ENCODE data around the gene MAZ.
A peak's percentile ranks its signal among the peaks of the same experiment; 100 is the strongest.

Gene MAZ

DNA sequence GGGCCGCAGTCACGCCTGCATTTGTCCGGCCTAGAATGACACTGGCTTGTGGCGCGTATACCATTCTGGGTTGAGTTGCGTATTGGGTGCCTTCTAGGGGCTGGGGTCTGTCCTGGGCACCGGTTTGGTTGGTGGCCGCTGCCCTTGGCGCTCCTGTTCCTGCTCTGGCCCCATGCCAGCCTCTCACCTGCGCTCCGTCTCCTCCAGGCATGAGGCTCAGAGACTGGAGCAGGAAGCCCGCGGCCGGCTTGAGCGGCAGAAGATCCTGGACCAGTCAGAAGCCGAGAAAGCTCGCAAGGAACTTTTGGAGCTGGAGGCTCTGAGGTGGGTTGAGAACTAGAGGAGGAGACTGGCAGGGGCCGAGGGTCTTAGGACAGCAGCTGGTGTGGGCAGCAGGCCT lies 39.3 kb downstream of the MAZ start:
- TF ChIP-seq, protein P1, sequence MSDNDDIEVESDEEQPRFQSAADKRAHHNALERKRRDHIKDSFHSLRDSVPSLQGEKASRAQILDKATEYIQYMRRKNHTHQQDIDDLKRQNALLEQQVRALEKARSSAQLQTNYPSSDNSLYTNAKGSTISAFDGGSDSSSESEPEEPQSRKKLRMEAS (IDR thresholded peaks at IDR 0.05) = no peak
- no peak for TF ChIP-seq TAF1 (IDR thresholded peaks at IDR 0.05; ENCODE audit: low read depth)
- TF ChIP-seq CEBPB (IDR thresholded peaks at IDR 0.05) = no peak
- TF ChIP-seq EP300 (IDR thresholded peaks at IDR 0.05; ENCODE audit: borderline replicate concordance) = no peak
- TF ChIP-seq YY1 (IDR thresholded peaks at IDR 0.05; ENCODE audit: low read depth) = no peak

GRCh38 chr16:29848420-29849297 lies 42.3 kb downstream of the MAZ start:
- TF ChIP-seq YY1 (IDR thresholded peaks at IDR 0.05; ENCODE audit: low read depth) (no peak), RAD21 (IDR thresholded peaks at IDR 0.05; ENCODE audit: low read depth) (peak; percentile 74)

GRCh38 chr16:29849505-29849904 lies 43.2 kb downstream of the MAZ start:
- TF ChIP-seq CREB1 (IDR thresholded peaks at IDR 0.05; ENCODE audit: low read depth) (no peak), NFIC (IDR thresholded peaks at IDR 0.05) (no peak), FOXM1 (IDR thresholded peaks at IDR 0.05; ENCODE audit: borderline replicate concordance, low read depth) (no peak), TEAD4 (IDR thresholded peaks at IDR 0.05) (peak; percentile 37; the same call in 1 of the 2 replicates), TAF1 (IDR thresholded peaks at IDR 0.05; ENCODE audit: low read depth) (no peak), RAD21 (IDR thresholded peaks at IDR 0.05; ENCODE audit: low read depth) (no peak), YY1 (IDR thresholded peaks at IDR 0.05; ENCODE audit: low read depth) (no peak), REST (IDR thresholded peaks at IDR 0.05; ENCODE audit: low read depth) (no peak)

DNA sequence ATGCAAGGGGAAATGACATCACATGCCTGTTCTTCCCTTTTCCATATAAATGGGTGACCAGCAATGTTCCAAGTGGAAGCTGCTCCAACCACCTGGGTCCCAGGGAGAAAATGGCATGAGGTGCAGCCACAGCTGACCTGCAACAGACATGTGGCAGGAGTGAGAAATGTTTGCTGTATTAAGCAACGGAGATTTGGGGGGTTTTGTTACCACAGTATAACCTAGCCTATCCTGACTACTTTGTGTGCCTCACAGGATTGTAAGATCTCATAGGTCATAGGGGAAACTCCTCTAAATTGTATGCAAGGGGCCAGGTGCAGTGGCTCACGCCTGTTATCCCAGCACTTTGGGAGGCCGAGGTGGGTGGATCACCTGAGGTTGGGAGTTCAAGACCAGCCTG lies 44.7 kb downstream of the MAZ start:
- TF ChIP-seq CEBPB (IDR thresholded peaks at IDR 0.05) (no peak), NFIC (IDR thresholded peaks at IDR 0.05) (no peak), YY1 (IDR thresholded peaks at IDR 0.05; ENCODE audit: low read depth) (no peak), TCF12 (IDR thresholded peaks at IDR 0.05; ENCODE audit: low read depth) (no peak), TAF1 (IDR thresholded peaks at IDR 0.05; ENCODE audit: low read depth) (no peak), TEAD4 (IDR thresholded peaks at IDR 0.05) (no peak), REST (IDR thresholded peaks at IDR 0.05; ENCODE audit: low read depth) (no peak), FOXM1 (IDR thresholded peaks at IDR 0.05; ENCODE audit: borderline replicate concordance, low read depth) (no peak)

DNA sequence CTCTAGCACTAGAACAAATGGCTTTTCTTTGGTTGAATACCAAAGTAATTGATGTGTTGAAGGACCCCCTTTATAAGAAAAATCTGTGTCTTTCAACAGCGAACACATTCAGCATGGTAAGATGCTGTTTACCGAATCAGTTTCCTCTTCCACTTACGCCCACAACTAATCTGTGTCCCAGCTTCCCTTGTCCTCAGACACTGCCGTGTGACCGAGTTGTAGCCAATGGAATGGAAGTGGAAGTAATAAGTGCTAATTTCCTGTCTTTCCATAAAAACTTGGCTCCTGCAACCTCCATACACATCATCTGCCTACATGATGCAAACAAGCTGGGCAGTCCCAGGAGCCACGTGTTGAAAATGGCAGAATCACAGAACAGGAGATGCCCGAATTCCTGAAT lies 46.3 kb downstream of the MAZ start:
- TF ChIP-seq, protein P2, sequence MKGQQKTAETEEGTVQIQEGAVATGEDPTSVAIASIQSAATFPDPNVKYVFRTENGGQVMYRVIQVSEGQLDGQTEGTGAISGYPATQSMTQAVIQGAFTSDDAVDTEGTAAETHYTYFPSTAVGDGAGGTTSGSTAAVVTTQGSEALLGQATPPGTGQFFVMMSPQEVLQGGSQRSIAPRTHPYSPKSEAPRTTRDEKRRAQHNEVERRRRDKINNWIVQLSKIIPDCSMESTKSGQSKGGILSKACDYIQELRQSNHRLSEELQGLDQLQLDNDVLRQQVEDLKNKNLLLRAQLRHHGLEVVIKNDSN (IDR thresholded peaks at IDR 0.05) = peak; percentile 45; the same call in 1 of the 2 replicates
- no peak for TF ChIP-seq ZBTB7A (IDR thresholded peaks at IDR 0.05; ENCODE audit: low read depth)

GRCh38 chr16:29854520-29855100 lies 48.3 kb downstream of the MAZ start:
- no peak for TF ChIP-seq REST (IDR thresholded peaks at IDR 0.05; ENCODE audit: low read depth)
- TF ChIP-seq EP300 (IDR thresholded peaks at IDR 0.05; ENCODE audit: borderline replicate concordance) = no peak
- no peak for TF ChIP-seq CREB1 (IDR thresholded peaks at IDR 0.05; ENCODE audit: low read depth)
- no peak for TF ChIP-seq TEAD4 (IDR thresholded peaks at IDR 0.05)
- TF ChIP-seq YY1 (IDR thresholded peaks at IDR 0.05; ENCODE audit: low read depth) = no peak

All from Ishikawa (cell line).